Gastroesophageal sphincter (tissue), 4 donors: ENCODE results near the gene FRMD4B. TPM values are rescaled to one million over a fixed set of nuclear protein-coding genes. Genes with fewer than 3 reads are reported as not detected.

Source experiments
- ATAC-seq: fragments of 150-250 bp; one replicate; pipeline ENCODE4 v1.9.1; 2016; ENCODE audit warnings: mild to moderate bottlenecking, moderate library complexity
- H3K27ac ChIP-seq, 4 donors: fragments of 200-600 bp; sonication (generic) in 3 of 4; 1 replicate in 3 of 4; 2 replicates in 1 of 4; pipeline ENCODE4 v1.5.1; 2016 to 2019
- H3K27me3 ChIP-seq: fragments of 200-600 bp; sonication (generic); one replicate; pipeline ENCODE4 v1.5.1; 2019
- H3K36me3 ChIP-seq, 2 donors: fragments of 200-600 bp; sonication (generic); one replicate each; pipeline ENCODE4 v1.5.1; 2019; ENCODE audit warnings: control low read depth in 1 of 2
- H3K4me1 ChIP-seq, 3 donors: fragments of 200-600 bp; sonication (generic); 1 replicate in 2 of 3; 2 replicates in 1 of 3; pipeline ENCODE4 v1.5.1; 2016 to 2019; ENCODE audit warnings: control low read depth in 2 of 3
- H3K4me3 ChIP-seq, 2 donors: fragments of 200-600 bp; sonication (generic); one replicate each; pipeline ENCODE4 v1.5.1; 2019; ENCODE audit warnings: mild to moderate bottlenecking in 1 of 2, moderate library complexity in 1 of 2
- H3K9me3 ChIP-seq, 3 donors: fragments of 200-600 bp; sonication (generic); one replicate each; pipeline ENCODE4 v1.5.1; 2017 to 2019; ENCODE audit warnings: control low read depth in 2 of 3
- CTCF ChIP-seq, 4 experiments: fragments of 200-600 bp in 2 of 4; fragments of 450-650 bp in 2 of 4; sonication (generic) in 1 of 4; IDR thresholded peaks; one replicate each; pipeline ENCODE4 v1.5.1; 2017 to 2019; ENCODE audit warnings: antibody characterized with exemption in 4 of 4, mild to moderate bottlenecking in 2 of 4, moderate library complexity in 2 of 4
- EP300 ChIP-seq: sonication (generic); formaldehyde crosslinking; IDR thresholded peaks from one replicate; pipeline ENCODE4 v1.6.1; 2017; ENCODE audit warnings: antibody characterized with exemption, mild to moderate bottlenecking
- POLR2A ChIP-seq, 2 donors: fragments of 450-650 bp; IDR thresholded peaks; one replicate each; pipeline ENCODE4 v1.6.1; 2017; ENCODE audit warnings: antibody characterized with exemption in 2 of 2, mild to moderate bottlenecking in 2 of 2, moderate library complexity in 1 of 2
- POLR2AphosphoS5 ChIP-seq: sonication (generic); formaldehyde crosslinking; IDR thresholded peaks from one replicate; pipeline ENCODE4 v1.6.1; 2017; ENCODE audit warnings: antibody characterized with exemption
- WGBS, 2 donors: methylation state at CpG; one replicate each; pipeline ENCODE4 v1.1.5; 2018; ENCODE audit warnings: low coverage in 1 of 2; 5-methylcytosine and 5-hydroxymethylcytosine counted together
- total RNA-seq, 4 donors: library from RNA; depleted of rRNA; stranded (reverse); fragments of >200 nt; gene quantifications; one replicate each; pipeline ENCODE4 v1.1.0, GENCODE V29; 2016

FRMD4B gene
- total RNA-seq, 4 donors from 2014 or later, result 7.1 to 22.3 (median 19.8) TPM

- H3K36me3 ChIP-seq, result no peaks in the 10 kb centered on the region
- 36 to 42% methylated on average over 5 of the region's 5 CpGs for WGBS, 2 donors
- TF ChIP-seq CTCF (IDR thresholded peaks at IDR 0.05) (peak; percentile 90 to 96 (median 92)), POLR2AphosphoS5 (no peak)
Observed at GRCh38 chr3:69161587-69162307, 224.1 kb downstream of the FRMD4B start.

GRCh38 chr3:69160525-69160924 lies 225.4 kb downstream of the FRMD4B start:
- ATAC-seq, result no peak
- H3K4me1 ChIP-seq, result no peaks in the 10 kb centered on the region
- no peak overlapping the region for H3K27ac ChIP-seq

More at GRCh38 chr3:69161587-69162307, 224.1 kb downstream of the FRMD4B start:
- Histone ChIP-seq H3K27me3 (no peaks in the 10 kb centered on the region), H3K27ac (no peak overlapping the region), H3K4me1 (no peaks in the 10 kb centered on the region), H3K4me3 (no peak overlapping the region), H3K9me3 (no peaks in the 10 kb centered on the region)
- peak; percentile 46 for ATAC-seq

GRCh38 chr3:69160107-69160506 lies 225.8 kb downstream of the FRMD4B start:
- 83 to 90% methylated on average over 2 of the region's 2 CpGs for WGBS, 2 donors
- H3K36me3 ChIP-seq, result no peaks in the 10 kb centered on the region
- H3K27ac ChIP-seq, result no peak overlapping the region
- no peaks in the 10 kb centered on the region for H3K4me1 ChIP-seq
- no peak for TF ChIP-seq CTCF (IDR thresholded peaks at IDR 0.05)
- no peak for TF ChIP-seq POLR2AphosphoS5
- no peak for TF ChIP-seq EP300
- TF ChIP-seq POLR2A (IDR thresholded peaks at IDR 0.05), result no peak
- H3K9me3 ChIP-seq, result no peaks in the 10 kb centered on the region
- ATAC-seq, result no peak
- H3K27me3 ChIP-seq, result no peaks in the 10 kb centered on the region
- no peak overlapping the region for H3K4me3 ChIP-seq

More at GRCh38 chr3:69160525-69160924, 225.4 kb downstream of the FRMD4B start:
- no peak overlapping the region for H3K4me3 ChIP-seq
- TF ChIP-seq POLR2AphosphoS5, result no peak
- no peak for TF ChIP-seq EP300
- TF ChIP-seq CTCF (IDR thresholded peaks at IDR 0.05), result no peak
- no peak for TF ChIP-seq POLR2A (IDR thresholded peaks at IDR 0.05)
- H3K27me3 ChIP-seq, result no peaks in the 10 kb centered on the region
- H3K36me3 ChIP-seq, result no peaks in the 10 kb centered on the region
- 70 to 72% methylated on average over 1 to 4 of the region's 4 CpGs for WGBS, 2 donors
- no peaks in the 10 kb centered on the region for H3K9me3 ChIP-seq

- no peaks in the 10 kb centered on the region for H3K27me3 ChIP-seq
- WGBS, 2 donors, result 92 to 94% methylated on average over 3 of the region's 3 CpGs
- no peaks in the 10 kb centered on the region for H3K9me3 ChIP-seq
- ATAC-seq, result no peak
- no peak for TF ChIP-seq CTCF (IDR thresholded peaks at IDR 0.05)
- TF ChIP-seq EP300, result no peak
- TF ChIP-seq POLR2A (IDR thresholded peaks at IDR 0.05), result no peak
- no peaks in the 10 kb centered on the region for H3K4me1 ChIP-seq
- H3K27ac ChIP-seq, result no peak overlapping the region
- no peaks in the 10 kb centered on the region for H3K36me3 ChIP-seq
- no peak overlapping the region for H3K4me3 ChIP-seq
Observed at GRCh38 chr3:69149586-69149985, 236.3 kb downstream of the FRMD4B start.

- Histone ChIP-seq H3K27ac (no peak overlapping the region), H3K27me3 (no peaks in the 10 kb centered on the region), H3K9me3 (no peaks in the 10 kb centered on the region), H3K4me3 (no peak overlapping the region), H3K4me1 (peaks cover 0 to 11% (median 0%) of the 10 kb centered on the region in 3 donors), H3K36me3 (no peaks in the 10 kb centered on the region)
- TF ChIP-seq POLR2A (IDR thresholded peaks at IDR 0.05) (no peak), CTCF (IDR thresholded peaks at IDR 0.05) (no peak), POLR2AphosphoS5 (no peak), EP300 (no peak)
- no peak for ATAC-seq
Observed at GRCh38 chr3:69145688-69146087, 240.2 kb downstream of the FRMD4B start.
